Pancreas (tissue), 10 donors: ENCODE results near the gene ZNF836. TPM values are rescaled to one million over a fixed set of nuclear protein-coding genes. Genes with fewer than 3 reads are reported as not detected.

Source experiments
- ATAC-seq, 4 donors: fragments of 200-7000 bp; cut with Tn5 transposase; one replicate each; pipeline versions ENCODE4 v1.8.0 to v1.9.1; 2020; ENCODE audit warnings: mild to moderate bottlenecking in 4 of 4, moderate library complexity in 4 of 4
- DNase-seq, 6 donors: peaks; one replicate each; pipeline ENCODE4 v3.0.0-alpha.2; 2020
- FAIRE-seq: peaks from 2 replicates; lab custom pipeline; 2012; peaks lifted over from hg19 to GRCh38; lab: Jason Lieb, UNC
- H3K27ac ChIP-seq, 4 donors: fragments of 200-600 bp; sonication (generic); 1 replicate in 3 of 4; 2 replicates in 1 of 4; pipeline versions ENCODE4 v1.5.0 to v1.8.0; 2020
- H3K27me3 ChIP-seq, 4 donors: fragments of 200-600 bp; one replicate each; pipeline ENCODE4 v1.8.0; 2021
- H3K36me3 ChIP-seq, 3 donors: fragments of 200-600 bp; sonication (generic) in 1 of 3; one replicate each; pipeline versions ENCODE4 v1.5.0 to v1.8.0; 2020 to 2021
- H3K4me1 ChIP-seq, 3 donors: fragments of 200-600 bp; one replicate each; pipeline ENCODE4 v1.8.0; 2021
- H3K4me3 ChIP-seq, 4 donors: fragments of 200-600 bp; sonication (generic) in 2 of 4; one replicate each; pipeline versions ENCODE4 v1.5.0 to v1.8.0; 2020 to 2021
- H3K9me3 ChIP-seq, 4 donors: fragments of 200-600 bp; one replicate each; pipeline ENCODE4 v1.8.0; 2021
- CTCF ChIP-seq, 4 donors: fragments of 200-600 bp; sonication (generic) in 3 of 4; IDR thresholded peaks; one replicate each; pipeline versions ENCODE4 v1.5.0 to v1.8.0; 2021; ENCODE audit warnings: antibody characterized with exemption in 4 of 4
- WGBS, 2 donors: extraction: QIAGEN DNeasy Blood & Tissue Kit; methylation state at CpG; one replicate each; pipeline ENCODE4 v1.1.7; 2013; 5-methylcytosine and 5-hydroxymethylcytosine counted together
- intact Hi-C, 3 donors: fragments of 100-400 bp; cut with DNase I; formaldehyde crosslinking; loops; one replicate each; pipeline versions ENCODE4 v1.11.1 to v1.14.2; 2022
- polyA plus RNA-seq, 2 donors: library from polyadenylated mRNA; stranded (reverse); fragments of 200-250 nt; gene quantifications; one replicate each; pipeline ENCODE4 v1.2.3, GENCODE V29; 2013
- total RNA-seq, 6 donors: library from RNA; stranded (reverse); fragmentation: NEBNext Ultra II Directional in 4 of 6; extraction: Animal tissue kit (Norgen Biotek cat#: 25700) in 4 of 6; gene quantifications; one replicate each; pipeline versions ENCODE4 v1.2.1 to v1.2.4, GENCODE V29; 2021 to 2023
- donor health status: healthy with polysubstance abuse.
- donor health status: DM: no; HTN: no; CAD: no; lungs with moderate emphysema.
- donor health status: DM: no; HTN: no; CAD: no.
- donor health status: control.
- donor health status: control.
- donor health status: Bipolar disorder and iron deficiency.
- donor health status: DM: yes; HTN: yes; CAD: no.
- donor health status: DM: no; HTN: no; CAD: no.
- donor health status: DM: no; HTN: no; CAD: no.
- donor health status: DM: yes; HTN: yes; CAD: no.

Gene ZNF836
- total and polyA plus RNA-seq, 8 donors, result 2.0 to 9.2 (median 6.8) TPM

- ATAC-seq (no peak), DNase-seq (no peak), FAIRE-seq (no peak)
- H3K36me3 ChIP-seq, result peaks cover 2 to 11% (median 10%) of the 10 kb centered on the region in 3 donors
- no peak for TF ChIP-seq CTCF (IDR thresholded peaks at IDR 0.05)
- intact Hi-C loops, result no loop called here
- peaks cover 0 to 15% (median 0%) of the 10 kb centered on the region in 4 donors for H3K9me3 ChIP-seq
- H3K27me3 ChIP-seq, result no peaks in the 10 kb centered on the region
- no peaks in the 10 kb centered on the region for H3K4me1 ChIP-seq
- WGBS, 2 donors, result 97 to 98% methylated on average over 15 of the region's 15 CpGs
- H3K4me3 ChIP-seq, result no peak overlapping the region
- no peak overlapping the region for H3K27ac ChIP-seq
Observed at GRCh38 chr19:52155596-52156359, 15.6 kb downstream of the ZNF836 start.

GRCh38 chr19:52148256-52148655, 23.2 kb downstream of the ZNF836 start:
- Histone ChIP-seq H3K9me3 (no peaks in the 10 kb centered on the region), H3K4me3 (no peak overlapping the region), H3K27me3 (no peaks in the 10 kb centered on the region), H3K36me3 (no peaks in the 10 kb centered on the region), H3K27ac (no peak overlapping the region), H3K4me1 (no peaks in the 10 kb centered on the region)
- no peak for ATAC-seq
- intact Hi-C loops, result no loop called here
- no peak for TF ChIP-seq CTCF (IDR thresholded peaks at IDR 0.05)
- DNase-seq, result no peak
- FAIRE-seq, result no peak

- no peaks in the 10 kb centered on the region for H3K27me3 ChIP-seq
- intact Hi-C loops, result no loop called here
- ATAC-seq (no peak), DNase-seq (no peak), FAIRE-seq (no peak)
- peaks cover 6 to 11% (median 7%) of the 10 kb centered on the region in 3 donors for H3K4me1 ChIP-seq
- H3K27ac ChIP-seq, result no peak overlapping the region
- H3K9me3 ChIP-seq, result no peaks in the 10 kb centered on the region
- TF ChIP-seq CTCF (IDR thresholded peaks at IDR 0.05), result no peak
- 73 to 77% methylated on average over 3 of the region's 3 CpGs for WGBS, 2 donors
- no peak overlapping the region for H3K4me3 ChIP-seq
- H3K36me3 ChIP-seq, result no peaks in the 10 kb centered on the region
Observed at GRCh38 chr19:52142001-52142595, 29.3 kb downstream of the ZNF836 start.

GRCh38 chr19:52141203-52141602, 30.2 kb downstream of the ZNF836 start:
- intact Hi-C loops, result no loop called here
- WGBS, 2 donors, result 71 to 80% methylated on average over 2 of the region's 2 CpGs
- DNase-seq (no peak), FAIRE-seq (no peak), ATAC-seq (no peak)
- H3K27me3 ChIP-seq, result no peaks in the 10 kb centered on the region
- TF ChIP-seq CTCF (IDR thresholded peaks at IDR 0.05), result no peak
- H3K4me1 ChIP-seq, result peaks cover 6 to 11% (median 7%) of the 10 kb centered on the region in 3 donors
- H3K9me3 ChIP-seq, result no peaks in the 10 kb centered on the region
- H3K4me3 ChIP-seq, result no peak overlapping the region
- no peaks in the 10 kb centered on the region for H3K36me3 ChIP-seq
- H3K27ac ChIP-seq, result no peak overlapping the region
